ENCODE data around the gene ANKRD50.

ANKRD50 gene, protein sequence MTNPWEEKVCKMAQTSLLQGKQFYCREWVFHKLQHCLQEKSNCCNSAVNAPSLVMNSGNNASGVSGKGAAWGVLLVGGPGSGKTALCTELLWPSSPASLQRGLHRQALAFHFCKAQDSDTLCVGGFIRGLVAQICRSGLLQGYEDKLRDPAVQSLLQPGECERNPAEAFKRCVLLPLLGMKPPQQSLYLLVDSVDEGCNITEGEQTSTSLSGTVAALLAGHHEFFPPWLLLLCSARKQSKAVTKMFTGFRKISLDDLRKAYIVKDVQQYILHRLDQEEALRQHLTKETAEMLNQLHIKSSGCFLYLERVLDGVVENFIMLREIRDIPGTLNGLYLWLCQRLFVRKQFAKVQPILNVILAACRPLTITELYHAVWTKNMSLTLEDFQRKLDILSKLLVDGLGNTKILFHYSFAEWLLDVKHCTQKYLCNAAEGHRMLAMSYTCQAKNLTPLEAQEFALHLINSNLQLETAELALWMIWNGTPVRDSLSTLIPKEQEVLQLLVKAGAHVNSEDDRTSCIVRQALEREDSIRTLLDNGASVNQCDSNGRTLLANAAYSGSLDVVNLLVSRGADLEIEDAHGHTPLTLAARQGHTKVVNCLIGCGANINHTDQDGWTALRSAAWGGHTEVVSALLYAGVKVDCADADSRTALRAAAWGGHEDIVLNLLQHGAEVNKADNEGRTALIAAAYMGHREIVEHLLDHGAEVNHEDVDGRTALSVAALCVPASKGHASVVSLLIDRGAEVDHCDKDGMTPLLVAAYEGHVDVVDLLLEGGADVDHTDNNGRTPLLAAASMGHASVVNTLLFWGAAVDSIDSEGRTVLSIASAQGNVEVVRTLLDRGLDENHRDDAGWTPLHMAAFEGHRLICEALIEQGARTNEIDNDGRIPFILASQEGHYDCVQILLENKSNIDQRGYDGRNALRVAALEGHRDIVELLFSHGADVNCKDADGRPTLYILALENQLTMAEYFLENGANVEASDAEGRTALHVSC (N-terminal part only)

DNA sequence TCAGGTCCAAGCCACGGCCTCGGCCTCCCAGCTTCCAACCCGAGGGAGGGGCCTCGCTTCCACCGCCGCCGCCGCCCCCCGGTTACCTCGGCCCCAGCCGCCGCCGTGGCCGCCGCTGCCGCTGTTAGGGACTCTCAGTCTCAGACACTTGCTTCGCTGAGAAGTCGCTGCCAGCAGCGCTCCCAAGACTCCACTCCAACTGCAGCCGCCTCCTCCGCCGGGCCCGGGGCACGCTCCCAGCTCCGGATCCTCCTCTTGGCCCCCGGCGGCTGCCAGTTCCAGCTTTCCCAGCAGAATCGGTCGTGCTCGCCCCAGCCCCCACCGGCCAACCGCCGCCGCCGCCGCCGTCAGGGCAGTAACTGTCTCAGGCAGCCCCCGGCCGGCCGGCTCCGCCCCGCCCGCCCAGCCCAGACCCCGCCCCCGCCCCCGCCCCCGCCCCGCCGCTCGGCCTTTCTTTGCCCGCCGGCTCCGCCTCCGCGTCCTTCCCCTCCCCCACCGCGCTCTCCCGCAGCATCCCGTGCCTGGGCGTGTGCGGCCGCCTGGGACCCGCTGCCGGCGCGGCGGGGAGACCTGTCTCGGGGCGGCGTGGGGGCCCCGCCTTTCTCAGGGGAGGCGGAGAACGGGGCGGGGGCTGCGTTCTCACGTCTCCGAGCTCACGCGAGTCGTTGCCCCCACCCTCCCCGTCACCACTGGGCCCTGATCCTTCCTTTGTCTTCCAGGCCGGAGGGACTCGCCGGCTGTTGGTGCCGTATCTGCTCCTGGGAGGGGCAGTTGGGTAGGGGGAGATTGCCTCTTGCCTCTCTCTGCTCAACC is at the start of gene ANKRD50:
Gene ANKRD50 (minus strand): TSS at position 361 of the 813 bp plus-strand sequence. CDS start 2,221 bp downstream, outside the sequence.
- Mint-ChIP-seq H3K9me3 (no peaks in the 10 kb centered on the region), H3K36me3 (ENCODE audit: low read depth) (peaks cover 2% of the 10 kb centered on the region), H3K4me1 (ENCODE audit: low read depth) (peaks cover 13% of the 10 kb centered on the region), H3K27me3 (peaks cover 8% of the 10 kb centered on the region), H3K4me3 (peak within 1 kb of the TSS; percentile 74), H3K27ac (peak within 1 kb of the TSS; percentile 83)
- DNase-seq, result peak; percentile 76

DNA sequence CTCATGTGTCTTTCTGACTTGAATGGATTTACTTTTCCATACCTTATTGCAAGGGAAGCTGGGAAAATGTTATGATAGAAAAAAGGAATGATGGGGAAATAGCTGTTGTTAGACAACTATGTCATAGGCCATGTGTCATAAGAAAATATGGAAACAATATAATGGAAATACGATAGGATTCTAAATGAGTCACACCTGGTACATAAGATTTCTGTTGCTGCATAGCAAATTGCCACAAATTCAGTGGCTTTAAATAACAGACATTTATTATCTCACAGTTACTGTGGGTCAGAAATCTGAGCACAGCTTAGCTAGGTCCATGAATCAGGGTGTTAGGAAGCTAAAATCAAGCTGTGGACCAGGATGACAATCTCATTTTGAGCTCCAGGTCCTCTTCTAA is 44.6 kb upstream of the ANKRD50 start:
- no peak overlapping the region for H3K27ac Mint-ChIP-seq
- no peaks in the 10 kb centered on the region for H3K4me1 Mint-ChIP-seq (ENCODE audit: low read depth)
- H3K4me3 Mint-ChIP-seq, result no peak overlapping the region
- H3K36me3 Mint-ChIP-seq (ENCODE audit: low read depth), result no peaks in the 10 kb centered on the region
- H3K27me3 Mint-ChIP-seq, result peaks cover 2% of the 10 kb centered on the region
- DNase-seq, result no peak
- no peaks in the 10 kb centered on the region for H3K9me3 Mint-ChIP-seq

DNA sequence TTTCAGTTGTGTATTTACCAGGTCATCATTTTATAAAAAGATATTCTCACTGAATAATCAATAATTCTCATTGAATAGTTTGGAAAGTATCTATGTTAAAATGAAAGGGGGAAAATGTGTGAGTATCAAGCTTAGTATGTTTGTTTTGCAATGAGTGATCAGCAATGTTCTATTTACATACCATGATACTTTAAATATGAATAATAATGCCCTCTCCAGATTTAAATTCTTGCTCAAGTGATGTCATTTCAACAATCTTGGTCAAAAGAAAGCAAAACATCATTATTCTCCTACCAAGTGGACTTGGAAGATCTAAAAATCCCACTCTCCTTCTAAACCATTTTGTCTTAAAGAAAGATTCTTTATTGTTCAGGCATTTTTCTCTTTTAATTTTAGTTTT is 42.1 kb upstream of the ANKRD50 start:
- Mint-ChIP-seq H3K9me3 (no peaks in the 10 kb centered on the region), H3K4me3 (no peak overlapping the region), H3K27me3 (peaks cover 2% of the 10 kb centered on the region), H3K4me1 (ENCODE audit: low read depth) (no peaks in the 10 kb centered on the region), H3K27ac (no peak overlapping the region), H3K36me3 (ENCODE audit: low read depth) (no peaks in the 10 kb centered on the region)
- DNase-seq, result no peak

DNA sequence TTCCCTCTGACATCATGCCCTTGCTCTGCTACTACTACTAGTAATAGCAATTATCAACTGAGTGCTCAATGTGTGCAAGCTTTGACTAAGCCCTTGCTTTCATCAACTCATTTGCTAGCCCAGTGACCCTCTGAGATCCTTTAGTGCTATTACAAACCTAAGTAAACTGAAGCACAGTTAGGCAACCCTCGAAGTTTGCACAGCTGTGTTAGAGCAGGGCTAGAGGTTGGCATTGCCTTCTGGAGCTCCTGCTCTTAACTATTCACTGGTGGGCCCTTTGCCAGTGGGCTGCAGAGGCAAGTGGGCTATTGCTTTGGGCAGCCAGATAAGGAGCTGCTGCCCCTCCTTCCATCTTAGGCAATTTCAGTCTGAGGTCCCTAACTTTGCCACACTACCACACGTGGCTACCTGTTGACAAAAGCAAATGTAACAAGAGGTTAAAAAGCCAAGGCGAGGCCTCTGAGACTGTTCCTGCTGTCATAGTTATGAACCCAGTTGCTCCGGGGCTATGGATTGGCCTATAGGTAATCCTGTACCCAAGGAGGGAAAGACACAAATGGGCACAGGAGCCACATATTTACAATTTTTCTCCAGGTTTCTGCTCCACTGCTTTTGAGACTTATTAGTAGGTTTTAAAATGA is 41.5 kb upstream of the ANKRD50 start:
- H3K4me1 Mint-ChIP-seq (ENCODE audit: low read depth), result no peaks in the 10 kb centered on the region
- DNase-seq, result no peak
- no peaks in the 10 kb centered on the region for H3K9me3 Mint-ChIP-seq
- no peaks in the 10 kb centered on the region for H3K36me3 Mint-ChIP-seq (ENCODE audit: low read depth)
- peaks cover 2% of the 10 kb centered on the region for H3K27me3 Mint-ChIP-seq
- H3K4me3 Mint-ChIP-seq, result no peak overlapping the region
- no peak overlapping the region for H3K27ac Mint-ChIP-seq

DNA sequence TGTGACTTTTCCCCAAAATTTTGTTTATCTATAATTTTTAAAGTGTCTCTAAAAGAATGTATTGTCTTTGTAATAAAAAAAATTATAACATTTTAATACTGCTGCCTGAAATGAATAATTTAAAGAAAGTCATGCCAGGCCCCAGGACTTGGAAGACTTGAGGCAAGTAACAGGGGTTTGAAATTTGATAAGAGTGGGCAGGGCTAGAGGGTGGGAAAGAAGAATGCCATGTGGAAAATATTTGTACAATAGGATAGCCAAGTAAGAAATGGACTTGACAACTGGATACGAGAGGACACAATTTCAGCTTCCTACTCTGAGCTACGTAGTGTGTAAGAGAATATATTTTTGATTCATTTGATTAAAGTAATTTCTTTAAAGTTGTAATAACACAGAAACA is 36.9 kb upstream of the ANKRD50 start:
- H3K4me3 Mint-ChIP-seq, result no peak overlapping the region
- H3K36me3 Mint-ChIP-seq (ENCODE audit: low read depth), result no peaks in the 10 kb centered on the region
- H3K27ac Mint-ChIP-seq, result no peak overlapping the region
- no peak for DNase-seq
- H3K9me3 Mint-ChIP-seq, result no peaks in the 10 kb centered on the region
- H3K27me3 Mint-ChIP-seq, result no peaks in the 10 kb centered on the region
- no peaks in the 10 kb centered on the region for H3K4me1 Mint-ChIP-seq (ENCODE audit: low read depth)

DNA sequence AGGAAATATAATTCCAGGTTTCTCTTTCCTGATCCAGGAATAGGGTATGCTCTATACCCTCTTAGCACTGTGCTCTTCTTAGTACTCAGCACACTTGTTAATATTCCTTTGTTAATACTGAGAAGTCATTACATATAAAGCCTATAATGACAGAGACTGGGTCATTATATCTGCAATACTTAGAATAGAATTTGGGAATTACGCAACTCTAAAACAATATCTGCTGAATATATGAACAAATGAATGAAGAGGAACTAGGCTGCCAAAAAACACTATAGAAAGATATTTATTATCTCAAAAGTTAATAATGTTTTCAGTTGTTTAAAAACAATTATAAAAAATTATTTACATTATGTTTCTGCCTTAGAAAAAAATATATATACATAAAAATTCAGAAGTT is 36.4 kb upstream of the ANKRD50 start:
- no peak overlapping the region for H3K27ac Mint-ChIP-seq
- no peaks in the 10 kb centered on the region for H3K36me3 Mint-ChIP-seq (ENCODE audit: low read depth)
- H3K4me3 Mint-ChIP-seq, result no peak overlapping the region
- no peaks in the 10 kb centered on the region for H3K27me3 Mint-ChIP-seq
- H3K9me3 Mint-ChIP-seq, result no peaks in the 10 kb centered on the region
- no peak for DNase-seq
- H3K4me1 Mint-ChIP-seq (ENCODE audit: low read depth), result no peaks in the 10 kb centered on the region

DNA sequence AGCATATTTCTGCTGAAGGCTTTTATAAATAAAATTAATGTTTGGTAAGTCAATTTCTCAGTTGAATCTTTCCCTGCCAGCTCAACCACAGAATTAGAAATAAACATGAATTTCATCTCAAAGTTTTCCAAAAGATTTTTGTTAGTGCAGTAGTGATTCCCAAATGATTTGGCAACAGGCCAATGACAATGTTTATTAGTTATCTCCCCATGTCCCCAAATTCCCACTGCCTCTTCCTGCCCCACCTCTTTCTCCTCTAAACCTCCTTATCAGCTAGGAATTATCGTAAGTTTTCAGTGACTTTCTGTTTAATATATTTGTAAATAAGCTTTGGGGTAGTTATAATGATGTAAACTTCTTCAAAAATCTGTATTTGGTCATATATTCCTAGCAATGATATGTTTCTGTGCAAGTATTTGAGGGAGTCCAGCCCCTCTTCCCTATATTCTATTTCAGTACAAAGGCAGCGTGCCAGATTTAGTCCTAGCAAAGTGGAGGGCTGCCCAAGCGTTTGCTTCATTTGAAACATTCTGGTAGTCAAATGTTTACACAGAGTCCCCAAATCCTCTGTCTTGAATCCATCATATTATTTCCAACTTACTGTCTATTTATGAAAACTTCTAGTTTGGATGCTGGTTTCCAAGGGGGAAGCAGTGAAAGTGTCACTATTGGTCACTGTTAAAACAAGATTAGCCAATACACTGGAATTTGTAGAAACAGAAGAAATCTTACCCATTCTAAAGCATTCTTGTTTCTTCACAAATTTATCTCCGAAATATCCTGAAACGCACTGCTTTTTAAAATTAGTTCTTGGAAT is 33.7 kb upstream of the ANKRD50 start:
- Mint-ChIP-seq H3K27ac (no peak overlapping the region), H3K4me1 (ENCODE audit: low read depth) (no peaks in the 10 kb centered on the region), H3K9me3 (no peaks in the 10 kb centered on the region), H3K27me3 (no peaks in the 10 kb centered on the region), H3K36me3 (ENCODE audit: low read depth) (no peaks in the 10 kb centered on the region), H3K4me3 (no peak overlapping the region)
- no peak for DNase-seq

DNA sequence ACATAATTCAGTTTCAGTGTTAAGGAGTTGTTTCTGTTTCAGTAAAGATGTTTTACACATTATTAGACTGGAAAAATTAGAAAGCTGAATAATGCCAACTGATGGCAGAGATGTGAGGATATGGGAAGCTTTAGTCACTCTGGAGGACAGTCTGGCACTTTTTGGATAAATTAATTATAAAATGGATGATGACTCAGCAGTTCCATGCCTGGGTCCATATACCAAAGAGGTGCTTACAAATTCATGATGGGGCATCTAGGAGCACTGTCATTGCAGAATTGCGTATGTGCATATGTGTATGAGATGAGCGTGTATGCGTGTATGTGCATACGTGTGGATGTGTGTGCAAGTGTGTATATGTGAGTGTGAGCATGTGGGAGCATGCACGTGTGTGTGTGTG is 31.2 kb upstream of the ANKRD50 start:
- Mint-ChIP-seq H3K4me1 (ENCODE audit: low read depth) (no peaks in the 10 kb centered on the region), H3K9me3 (no peaks in the 10 kb centered on the region), H3K36me3 (ENCODE audit: low read depth) (no peaks in the 10 kb centered on the region), H3K4me3 (no peak overlapping the region), H3K27ac (no peak overlapping the region), H3K27me3 (no peaks in the 10 kb centered on the region)
- no peak for DNase-seq

DNA sequence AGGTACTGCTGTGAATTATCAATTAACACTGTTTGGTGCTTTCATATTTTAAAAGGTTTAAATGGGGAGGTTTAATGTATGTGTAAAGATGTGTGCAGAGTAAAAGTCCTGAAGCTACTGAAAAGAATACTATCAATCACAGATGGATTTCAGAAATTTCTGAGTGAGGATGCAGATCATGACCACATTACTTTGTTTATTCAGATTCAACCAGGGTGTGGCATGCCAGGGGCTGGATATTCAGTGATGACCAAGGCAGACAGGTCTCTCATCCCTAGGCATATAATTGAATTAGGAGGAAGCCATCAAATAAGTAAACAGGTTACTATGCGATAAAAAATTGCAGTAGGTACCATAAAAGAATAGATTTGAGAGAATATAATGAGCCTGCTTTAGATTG is 28.0 kb upstream of the ANKRD50 start:
- no peak for DNase-seq
- H3K4me1 Mint-ChIP-seq (ENCODE audit: low read depth), result no peaks in the 10 kb centered on the region
- no peaks in the 10 kb centered on the region for H3K27me3 Mint-ChIP-seq
- no peaks in the 10 kb centered on the region for H3K9me3 Mint-ChIP-seq
- no peak overlapping the region for H3K27ac Mint-ChIP-seq
- H3K4me3 Mint-ChIP-seq, result no peak overlapping the region
- H3K36me3 Mint-ChIP-seq (ENCODE audit: low read depth), result no peaks in the 10 kb centered on the region

DNA sequence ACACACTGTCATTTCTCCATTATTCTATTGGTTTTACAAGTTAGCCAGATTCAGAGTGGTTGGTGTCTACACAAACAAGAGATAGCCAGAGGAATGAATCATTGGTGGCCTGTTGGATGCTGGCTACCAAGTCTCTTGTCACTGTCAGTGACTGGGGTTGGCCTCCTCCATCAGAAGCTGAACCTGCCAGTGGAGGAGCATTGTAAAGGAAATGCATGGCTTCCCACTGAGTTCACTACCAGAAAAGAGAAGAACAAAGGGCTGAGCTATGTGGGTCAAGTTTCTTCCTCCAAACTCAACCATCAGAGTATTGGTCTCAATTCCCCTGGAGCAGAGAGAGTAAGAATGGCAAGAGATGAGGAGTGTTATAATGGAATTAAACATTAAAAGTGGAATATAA is 26.5 kb upstream of the ANKRD50 start:
- Mint-ChIP-seq H3K9me3 (no peaks in the 10 kb centered on the region), H3K27me3 (no peaks in the 10 kb centered on the region), H3K27ac (no peak overlapping the region), H3K36me3 (ENCODE audit: low read depth) (no peaks in the 10 kb centered on the region), H3K4me1 (ENCODE audit: low read depth) (no peaks in the 10 kb centered on the region), H3K4me3 (no peak overlapping the region)
- DNase-seq, result no peak

DNA sequence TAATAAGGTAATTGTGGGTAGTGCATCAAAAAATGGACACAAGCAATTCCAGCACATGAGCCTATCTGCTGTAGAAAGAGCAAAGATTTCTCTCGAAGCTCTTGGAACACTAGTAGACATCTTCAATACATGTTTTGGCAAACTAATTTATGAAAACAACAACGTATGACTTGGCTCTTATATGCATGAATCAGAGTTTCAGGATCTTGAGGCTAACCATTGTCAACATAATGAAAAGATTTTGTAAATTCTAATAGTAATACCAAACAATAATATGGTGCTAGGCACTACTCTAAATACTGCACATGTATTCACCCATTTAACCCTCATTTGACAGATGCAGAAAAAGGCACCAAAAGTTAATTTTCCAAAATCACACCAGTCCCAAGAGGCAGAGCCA is 25.1 kb upstream of the ANKRD50 start:
- Mint-ChIP-seq H3K27me3 (no peaks in the 10 kb centered on the region), H3K4me3 (no peak overlapping the region), H3K4me1 (ENCODE audit: low read depth) (no peaks in the 10 kb centered on the region), H3K27ac (no peak overlapping the region), H3K36me3 (ENCODE audit: low read depth) (no peaks in the 10 kb centered on the region), H3K9me3 (no peaks in the 10 kb centered on the region)
- DNase-seq, result no peak

DNA sequence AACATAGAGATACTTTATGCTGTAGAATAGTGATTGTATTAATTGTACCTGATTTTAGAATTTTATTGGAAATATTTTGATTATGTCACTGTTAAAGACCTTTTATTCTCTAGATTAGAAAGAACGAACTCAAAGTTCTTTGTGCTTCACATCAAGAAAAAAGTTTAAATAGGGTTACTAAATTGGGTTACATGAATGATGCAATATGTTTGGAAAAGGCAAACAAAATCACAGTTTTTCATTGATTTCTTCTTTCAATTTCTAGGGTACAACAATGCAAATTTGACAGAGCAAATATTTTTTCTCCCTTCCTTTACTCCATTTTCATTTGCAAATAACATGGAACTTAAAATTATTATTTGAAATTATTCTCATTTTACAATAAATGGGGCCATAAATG is 24.0 kb upstream of the ANKRD50 start:
- DNase-seq, result no peak
- Mint-ChIP-seq H3K4me1 (ENCODE audit: low read depth) (no peaks in the 10 kb centered on the region), H3K27me3 (no peaks in the 10 kb centered on the region), H3K4me3 (no peak overlapping the region), H3K9me3 (no peaks in the 10 kb centered on the region), H3K27ac (no peak overlapping the region), H3K36me3 (ENCODE audit: low read depth) (no peaks in the 10 kb centered on the region)

DNA sequence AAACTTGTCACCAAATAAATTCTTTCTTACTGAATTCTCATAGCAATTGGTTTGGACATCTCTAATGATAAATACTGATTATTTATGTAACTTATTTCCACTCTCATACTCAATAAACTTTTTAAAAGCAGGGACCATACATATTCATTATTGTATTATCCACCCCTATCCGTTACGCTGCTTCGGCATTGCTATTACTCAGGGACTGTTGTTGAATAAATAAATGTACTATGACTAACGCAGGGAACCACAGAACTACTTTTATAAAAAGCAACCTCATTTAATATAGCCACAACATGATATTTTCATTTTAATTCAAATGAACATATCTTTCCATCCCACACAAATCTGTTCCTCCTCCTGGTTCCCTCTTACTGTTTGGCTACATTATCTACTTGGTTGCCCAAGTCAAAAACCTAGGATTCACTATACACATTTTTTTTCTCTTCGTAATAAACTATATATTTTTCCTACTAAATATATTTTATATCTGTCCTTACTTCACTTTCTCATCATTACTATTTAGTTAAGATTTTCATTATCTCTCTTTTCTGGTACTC is 14.9 kb upstream of the ANKRD50 start:
- Mint-ChIP-seq H3K4me3 (no peak overlapping the region), H3K36me3 (ENCODE audit: low read depth) (no peaks in the 10 kb centered on the region), H3K27me3 (no peaks in the 10 kb centered on the region), H3K4me1 (ENCODE audit: low read depth) (no peaks in the 10 kb centered on the region), H3K9me3 (no peaks in the 10 kb centered on the region), H3K27ac (no peak overlapping the region)
- no peak for DNase-seq

Data from activated T-cell treated with anti-CD3 and anti-CD28 coated beads, Interleukin-2, amount 50 U/mL, for 24 hours (primary cell).